HG02759 (cell line): ENCODE data around the gene TTC28.
"Not testable (repeated sequence)": the region's sequence is repeated elsewhere in the genome, so short reads cannot be mapped to it uniquely, and the experiment has no call there.

Experiments used
- ATAC-seq: cut with Tn5 transposase; IDR thresholded peaks from one replicate; pipeline ENCODE4 v1.9.1; 2021; ENCODE audit warnings: mild to moderate bottlenecking, moderate library complexity; ENCODE audit not compliant: unreplicated experiment

Gene TTC28

GRCh38 chr22:28245579-28246224 is 433.9 kb downstream of the TTC28 start:
- no peak for ATAC-seq

GRCh38 chr22:28244757-28245156 is 434.9 kb downstream of the TTC28 start:
- no peak for ATAC-seq

- ATAC-seq, result no peak
These were observed 436.1 kb downstream of the TTC28 start for GRCh38 chr22:28243539-28243938.

- ATAC-seq, result no peak
These were observed 437.9 kb downstream of the TTC28 start for GRCh38 chr22:28241656-28242290.

- no peak for ATAC-seq
These were observed 439.7 kb downstream of the TTC28 start for GRCh38 chr22:28239941-28240340.

GRCh38 chr22:28237783-28238182 is 441.9 kb downstream of the TTC28 start:
- no peak for ATAC-seq

- ATAC-seq, result no peak
These were observed 442.5 kb downstream of the TTC28 start for GRCh38 chr22:28237112-28237511.

GRCh38 chr22:28232204-28232603 is 447.4 kb downstream of the TTC28 start:
- ATAC-seq, result no peak

- ATAC-seq, result no peak
These were observed 448.2 kb downstream of the TTC28 start for GRCh38 chr22:28231441-28231840.

GRCh38 chr22:28230671-28231070 is 449.0 kb downstream of the TTC28 start:
- no peak for ATAC-seq

- no peak for ATAC-seq
These were observed 449.8 kb downstream of the TTC28 start for GRCh38 chr22:28229566-28230485.

GRCh38 chr22:28223826-28224225 is 455.8 kb downstream of the TTC28 start:
- no peak for ATAC-seq

- ATAC-seq, result no peak
These were observed 456.5 kb downstream of the TTC28 start for GRCh38 chr22:28222976-28223745.

GRCh38 chr22:28222571-28222970 is 457.1 kb downstream of the TTC28 start:
- no peak for ATAC-seq

GRCh38 chr22:28222052-28222451 is 457.6 kb downstream of the TTC28 start:
- no peak for ATAC-seq

- no peak for ATAC-seq
These were observed 458.8 kb downstream of the TTC28 start for GRCh38 chr22:28220626-28221363.

- ATAC-seq, result no peak
These were observed 462.4 kb downstream of the TTC28 start for GRCh38 chr22:28217277-28217676.

GRCh38 chr22:28214750-28215149 is 464.9 kb downstream of the TTC28 start:
- not testable (repeated sequence) for ATAC-seq

- not testable (repeated sequence) for ATAC-seq
These were observed 470.2 kb downstream of the TTC28 start for GRCh38 chr22:28209457-28209856.

GRCh38 chr22:28208787-28209186 is 470.9 kb downstream of the TTC28 start:
- ATAC-seq, result no peak
